SH-SY5Y (cell line): ENCODE measurements around the gene GMDS.

Source experiments
- GATA2 ChIP-seq: IDR thresholded peaks from 2 replicates; pipeline ENCODE4 v1.6.1; 2011; ENCODE audit warnings: mild to moderate bottlenecking, low read depth, low read length
- GATA3 ChIP-seq: IDR thresholded peaks from 2 replicates; pipeline ENCODE4 v1.6.1; 2011; ENCODE audit warnings: low read depth, mild to moderate bottlenecking, low read length, moderate library complexity

- TF ChIP-seq GATA2, result no peak
- no peak for TF ChIP-seq GATA3
Measured at GRCh38 chr6:2188856-2189384, 56.5 kb downstream of the GMDS start.
